Upper lobe of left lung (tissue), 6 donors: ENCODE data around the gene MRTFB. TPM values are rescaled to one million over a fixed set of nuclear protein-coding genes. Genes with fewer than 3 reads are reported as not detected.

Experiments used
- ATAC-seq, 2 donors: fragments of 200-7000 bp; cut with Tn5 transposase; one replicate each; pipeline ENCODE4 v1.9.1; 2022; ENCODE audit warnings: mild to moderate bottlenecking in 2 of 2, moderate library complexity in 2 of 2; ENCODE audit not compliant: low FRiP score in 2 of 2
- DNase-seq, 2 donors: peaks; one replicate each; pipeline ENCODE4 v3.0.0-alpha.2; 2019 to 2020
- H3K27ac ChIP-seq, 4 donors: fragments of 200-600 bp; sonication (generic); one replicate each; pipeline ENCODE4 v1.5.1; 2016 to 2019
- H3K27me3 ChIP-seq, 4 donors: fragments of 200-600 bp; sonication (generic); one replicate each; pipeline ENCODE4 v1.5.1; 2017 to 2019
- H3K36me3 ChIP-seq, 4 donors: fragments of 200-600 bp; sonication (generic); one replicate each; pipeline ENCODE4 v1.5.1; 2016 to 2019
- H3K4me1 ChIP-seq, 4 donors: fragments of 200-600 bp; sonication (generic); one replicate each; pipeline ENCODE4 v1.5.1; 2018 to 2019
- H3K4me3 ChIP-seq, 4 donors: fragments of 200-600 bp; sonication (generic); one replicate each; pipeline ENCODE4 v1.5.1; 2017 to 2019; ENCODE audit warnings: mild to moderate bottlenecking in 2 of 4, moderate library complexity in 1 of 4
- H3K9me3 ChIP-seq, 4 donors: fragments of 200-600 bp; sonication (generic); one replicate each; pipeline ENCODE4 v1.5.1; 2018 to 2019
- CTCF ChIP-seq, 6 experiments: fragments of 450-650 bp in 4 of 6; fragments of 200-600 bp in 2 of 6; sonication (generic) in 2 of 6; IDR thresholded peaks; one replicate each; pipeline ENCODE4 v1.5.1; 2016 to 2019; ENCODE audit warnings: antibody characterized with exemption in 6 of 6
- EP300 ChIP-seq, 4 donors: sonication (generic); formaldehyde crosslinking; IDR thresholded peaks; one replicate each; pipeline ENCODE4 v1.5.1; 2017; ENCODE audit warnings: antibody characterized with exemption in 4 of 4, control low read depth in 2 of 4
- POLR2A ChIP-seq, 4 donors: fragments of 450-650 bp; IDR thresholded peaks; one replicate each; pipeline ENCODE4 v1.5.1; 2016 to 2017; ENCODE audit warnings: antibody characterized with exemption in 4 of 4, mild to moderate bottlenecking in 2 of 4
- POLR2AphosphoS5 ChIP-seq, 2 donors: sonication (generic); formaldehyde crosslinking; IDR thresholded peaks; one replicate each; pipeline ENCODE4 v1.5.1; 2017; ENCODE audit warnings: antibody characterized with exemption in 2 of 2
- WGBS, 2 donors: methylation state at CpG; one replicate each; pipeline ENCODE4 v1.1.5; 2017 to 2018; 5-methylcytosine and 5-hydroxymethylcytosine counted together
- total RNA-seq, 6 donors: library from RNA; depleted of rRNA in 4 of 6; stranded (reverse); fragments of >200 nt in 4 of 6; gene quantifications; one replicate each; pipeline versions ENCODE4 v1.1.0 to v1.2.1, GENCODE V29; 2016 to 2021
- donor health status: DM: no; HTN: no; CAD: no; lungs with moderate emphysema.
- donor health status: DM: no; HTN: yes; CAD: no; lungs with severe emphysema.

The MRTFB gene
- total RNA-seq, 6 donors from 2014 or later = 46.9 to 100 (median 66.7) TPM

- 86 to 94% methylated on average over 2 of the region's 2 CpGs for WGBS, 2 donors
- Histone ChIP-seq H3K36me3 (no peaks in the 10 kb centered on the region), H3K4me1 (peaks cover 27 to 59% (median 52%) of the 10 kb centered on the region in 4 donors), H3K9me3 (no peaks in the 10 kb centered on the region), H3K4me3 (no peak overlapping the region), H3K27me3 (no peaks in the 10 kb centered on the region), H3K27ac (no peak overlapping the region)
- TF ChIP-seq POLR2A (IDR thresholded peaks at IDR 0.05) (no peak), EP300 (IDR thresholded peaks at IDR 0.05) (no peak), CTCF (IDR thresholded peaks at IDR 0.05) (no peak), POLR2AphosphoS5 (IDR thresholded peaks at IDR 0.05) (no peak)
- ATAC-seq (no peak), DNase-seq (no peak)
Observed at GRCh38 chr16:14100825-14101224, 29.7 kb downstream of the MRTFB start.

GRCh38 chr16:14101415-14101814, 30.3 kb downstream of the MRTFB start:
- H3K27me3 ChIP-seq = no peaks in the 10 kb centered on the region
- DNase-seq = no peak
- H3K27ac ChIP-seq = peak overlapping the region in 1 of 4 donors; percentile 11
- no peak overlapping the region for H3K4me3 ChIP-seq
- TF ChIP-seq CTCF (IDR thresholded peaks at IDR 0.05) = no peak
- no peak for TF ChIP-seq EP300 (IDR thresholded peaks at IDR 0.05)
- H3K4me1 ChIP-seq = peaks cover 27 to 54% (median 46%) of the 10 kb centered on the region in 4 donors
- no peak for ATAC-seq
- H3K9me3 ChIP-seq = no peaks in the 10 kb centered on the region
- no peaks in the 10 kb centered on the region for H3K36me3 ChIP-seq

GRCh38 chr16:14102925-14103720, 32.0 kb downstream of the MRTFB start:
- TF ChIP-seq POLR2AphosphoS5 (IDR thresholded peaks at IDR 0.05) = no peak
- no peak for TF ChIP-seq POLR2A (IDR thresholded peaks at IDR 0.05)
- TF ChIP-seq CTCF (IDR thresholded peaks at IDR 0.05) = no peak
- no peak for TF ChIP-seq EP300 (IDR thresholded peaks at IDR 0.05)
- no peaks in the 10 kb centered on the region for H3K36me3 ChIP-seq
- H3K4me1 ChIP-seq = peaks cover 31 to 43% (median 35%) of the 10 kb centered on the region in 4 donors
- DNase-seq (no peak), ATAC-seq (no peak)
- H3K9me3 ChIP-seq = no peaks in the 10 kb centered on the region
- H3K27me3 ChIP-seq = no peaks in the 10 kb centered on the region
- H3K27ac ChIP-seq = peak overlapping the region in 1 of 4 donors; percentile 21
- H3K4me3 ChIP-seq = no peak overlapping the region
- 68 to 69% methylated on average over 2 of the region's 2 CpGs for whole genome bisulfite sequencing, 2 donors

GRCh38 chr16:14104066-14104465, 32.9 kb downstream of the MRTFB start:
- DNase-seq (no peak), ATAC-seq (no peak)
- Histone ChIP-seq H3K4me3 (no peak overlapping the region), H3K36me3 (no peaks in the 10 kb centered on the region), H3K4me1 (peaks cover 28 to 44% (median 38%) of the 10 kb centered on the region in 4 donors), H3K9me3 (no peaks in the 10 kb centered on the region), H3K27me3 (no peaks in the 10 kb centered on the region), H3K27ac (peak overlapping the region in 1 of 4 donors; percentile 21)
- TF ChIP-seq POLR2A (IDR thresholded peaks at IDR 0.05) (no peak), POLR2AphosphoS5 (IDR thresholded peaks at IDR 0.05) (no peak), CTCF (IDR thresholded peaks at IDR 0.05) (no peak), EP300 (IDR thresholded peaks at IDR 0.05) (no peak)
